HepG2 (cell line): Measurements from ENCODE around the gene COL27A1. TPM values are rescaled to one million over a fixed set of nuclear protein-coding genes. Genes with fewer than 3 reads are reported as not detected.

Experiments
- ATF7-NPFF ChIP-seq: sonication (generic); formaldehyde crosslinking; IDR thresholded peaks from 2 replicates; pipeline ENCODE4 v1.8.1; 2023; ENCODE audit warnings: mild to moderate bottlenecking, low read depth, missing genetic modification reagents, moderate library complexity
- HDAC6 ChIP-seq: fragments of 200-600 bp; sonication (generic); IDR thresholded peaks from 2 replicates; pipeline ENCODE4 v1.7.0; 2017; ENCODE audit warnings: mild to moderate bottlenecking, antibody characterized with exemption, low read length, low read depth
- HNRNPH1 ChIP-seq: fragments of 200-400 bp; formaldehyde crosslinking; optimal IDR thresholded peaks from 2 replicates; pipeline ENCODE3; 2017; ENCODE audit warnings: mild to moderate bottlenecking, low read depth, low read length
- NAIF1 ChIP-seq: sonication (generic); formaldehyde crosslinking; IDR thresholded peaks from 2 replicates; pipeline ENCODE4 v1.5.0; 2020; ENCODE audit warnings: mild to moderate bottlenecking, missing genetic modification reagents, borderline replicate concordance
- SRSF9 ChIP-seq: fragments of 200-400 bp; formaldehyde crosslinking; IDR thresholded peaks from 2 replicates; pipeline ENCODE4 v1.6.1; 2018; ENCODE audit warnings: borderline replicate concordance, mild to moderate bottlenecking, low read depth, low read length; ENCODE audit not compliant: insufficient read depth, poor library complexity, severe bottlenecking
- ZFP90 ChIP-seq: sonication (generic); formaldehyde crosslinking; IDR thresholded peaks from 2 replicates; pipeline ENCODE4 v1.8.0; 2022; ENCODE audit warnings: missing genetic modification reagents, mild to moderate bottlenecking, inconsistent platforms, borderline replicate concordance
- ZNF20 ChIP-seq: sonication (generic); formaldehyde crosslinking; IDR thresholded peaks from 2 replicates; pipeline ENCODE4 v1.4.0; 2020; ENCODE audit warnings: mild to moderate bottlenecking, moderate library complexity, missing genetic modification reagents
- ZNF335 ChIP-seq: sonication (generic); formaldehyde crosslinking; IDR thresholded peaks from 2 replicates; pipeline ENCODE4 v1.4.0; 2020; ENCODE audit warnings: missing genetic modification reagents
- ZNF382 ChIP-seq: sonication (generic); formaldehyde crosslinking; IDR thresholded peaks from 2 replicates; pipeline ENCODE4 v1.5.0; 2020; ENCODE audit warnings: missing genetic modification reagents, mild to moderate bottlenecking, borderline replicate concordance
- ZNF430 ChIP-seq: sonication (generic); formaldehyde crosslinking; IDR thresholded peaks from 2 replicates; pipeline ENCODE4 v1.9.0; 2021; ENCODE audit warnings: mild to moderate bottlenecking, missing genetic modification reagents
- ZNF572 ChIP-seq: sonication (generic); formaldehyde crosslinking; IDR thresholded peaks from 2 replicates; pipeline ENCODE4 v1.5.1; 2020; ENCODE audit warnings: mild to moderate bottlenecking, missing genetic modification reagents
- ZNF678 ChIP-seq: sonication (generic); formaldehyde crosslinking; IDR thresholded peaks from 2 replicates; pipeline ENCODE4 v1.4.0; 2020; ENCODE audit warnings: mild to moderate bottlenecking, missing genetic modification reagents
- ZNF776 ChIP-seq: sonication (generic); formaldehyde crosslinking; IDR thresholded peaks from 2 replicates; pipeline ENCODE4 v1.4.0; 2020; ENCODE audit warnings: mild to moderate bottlenecking, missing genetic modification reagents
- polyA plus RNA-seq, 8 experiments: library from polyadenylated mRNA; depleted of rRNA in 3 of 8; stranded (reverse) in 7 of 8; unstranded in 1 of 8; fragments of >200 nt; fragmentation: Illumina TruSeq in 4 of 8; extraction: Trizol in 4 of 8; gene quantifications; 2 replicates each; pipeline versions ENCODE4 v1.2.1 to v1.2.3, GENCODE V29; 2011 to 2016; ENCODE audit warnings: low read depth in 4 of 8, missing spikeins in 1 of 8, mixed read lengths in 1 of 8; ENCODE audit not compliant: insufficient read depth in 1 of 8
- total RNA-seq, 5 experiments: library from RNA; depleted of rRNA; stranded (reverse); fragments of >200 nt; fragmentation: Illumina TruSeq; extraction: Trizol; gene quantifications; 2 replicates each; pipeline ENCODE4 v1.2.3, GENCODE V29; 2016; ENCODE audit warnings: low read depth in 1 of 5
- TF ChIP-seq, protein P1 (sequence below): sonication (generic); formaldehyde crosslinking; IDR thresholded peaks from 2 replicates; pipeline ENCODE4 v1.4.0; 2020; ENCODE audit warnings: mild to moderate bottlenecking, missing genetic modification reagents
- TF ChIP-seq, protein P2 (sequence below): sonication (generic); formaldehyde crosslinking; IDR thresholded peaks from 2 replicates; pipeline ENCODE4 v1.4.0; 2020; ENCODE audit warnings: missing genetic modification reagents
- TF ChIP-seq, protein P3 (sequence below): IDR thresholded peaks from 2 replicates; pipeline ENCODE4 v1.6.1; 2012; ENCODE audit warnings: inconsistent platforms
- TF ChIP-seq, protein P4 (sequence below): sonication (generic); formaldehyde crosslinking; IDR thresholded peaks from 2 replicates; pipeline ENCODE4 v1.5.0; 2020; ENCODE audit warnings: mild to moderate bottlenecking, missing genetic modification reagents, borderline replicate concordance
- TF ChIP-seq, protein P5 (sequence below): sonication (generic); formaldehyde crosslinking; IDR thresholded peaks from 2 replicates; pipeline ENCODE4 v1.4.0; 2020; ENCODE audit warnings: missing genetic modification reagents; ENCODE audit errors: not compliant biosample characterization

Gene COL27A1
- total and polyA plus RNA-seq, 2 of the 13 experiments (the other 11 are each of a cell fraction or from before 2014, with no cell fraction given), result 71.3 to 89.1 TPM

DNA sequence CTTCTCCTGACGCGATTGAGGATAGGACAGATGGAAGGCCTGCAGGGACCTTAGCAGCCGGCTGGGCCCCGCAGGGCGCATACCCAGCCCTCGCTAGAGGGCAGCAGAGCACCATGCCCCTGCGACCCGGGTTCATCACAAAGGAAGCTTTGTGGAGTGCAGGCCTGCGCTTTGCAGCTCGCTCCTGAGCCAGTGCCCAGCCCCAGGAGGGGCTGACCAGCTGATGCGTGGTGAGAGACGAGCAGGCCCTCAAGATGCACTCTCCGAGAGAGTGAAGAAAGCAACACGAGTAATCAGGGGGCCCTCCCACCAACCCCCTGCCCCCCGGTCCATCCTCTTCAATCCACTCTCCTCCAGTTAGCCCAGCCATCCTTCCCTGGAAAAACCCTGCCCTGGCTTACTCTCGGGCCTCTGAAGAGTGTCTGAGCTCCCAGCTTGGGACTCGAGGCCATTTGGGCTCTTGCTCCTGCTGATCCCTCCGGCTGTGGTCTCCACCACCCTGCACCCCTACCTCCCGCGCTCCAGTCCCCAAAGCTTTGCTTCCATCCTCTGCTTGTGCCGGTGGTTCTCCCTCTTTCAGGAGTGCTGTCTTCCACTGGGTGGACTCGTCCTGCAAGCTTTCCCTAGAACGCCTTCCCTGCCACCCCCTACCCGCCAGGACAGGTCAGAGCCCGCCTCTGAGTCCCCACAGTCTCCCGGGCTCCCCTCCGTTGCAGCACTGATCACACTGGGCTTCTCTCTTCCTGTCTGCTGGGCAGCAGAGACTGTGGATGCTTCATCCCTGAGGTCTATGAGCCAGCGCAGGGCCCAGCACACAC, 47.1 kb upstream of the COL27A1 start (continued):
- TF ChIP-seq, protein P1, sequence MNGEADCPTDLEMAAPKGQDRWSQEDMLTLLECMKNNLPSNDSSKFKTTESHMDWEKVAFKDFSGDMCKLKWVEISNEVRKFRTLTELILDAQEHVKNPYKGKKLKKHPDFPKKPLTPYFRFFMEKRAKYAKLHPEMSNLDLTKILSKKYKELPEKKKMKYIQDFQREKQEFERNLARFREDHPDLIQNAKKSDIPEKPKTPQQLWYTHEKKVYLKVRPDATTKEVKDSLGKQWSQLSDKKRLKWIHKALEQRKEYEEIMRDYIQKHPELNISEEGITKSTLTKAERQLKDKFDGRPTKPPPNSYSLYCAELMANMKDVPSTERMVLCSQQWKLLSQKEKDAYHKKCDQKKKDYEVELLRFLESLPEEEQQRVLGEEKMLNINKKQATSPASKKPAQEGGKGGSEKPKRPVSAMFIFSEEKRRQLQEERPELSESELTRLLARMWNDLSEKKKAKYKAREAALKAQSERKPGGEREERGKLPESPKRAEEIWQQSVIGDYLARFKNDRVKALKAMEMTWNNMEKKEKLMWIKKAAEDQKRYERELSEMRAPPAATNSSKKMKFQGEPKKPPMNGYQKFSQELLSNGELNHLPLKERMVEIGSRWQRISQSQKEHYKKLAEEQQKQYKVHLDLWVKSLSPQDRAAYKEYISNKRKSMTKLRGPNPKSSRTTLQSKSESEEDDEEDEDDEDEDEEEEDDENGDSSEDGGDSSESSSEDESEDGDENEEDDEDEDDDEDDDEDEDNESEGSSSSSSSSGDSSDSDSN (CRISPR knock-in tag), result peak; percentile 59
- TF ChIP-seq ZNF776 (CRISPR knock-in tag) (no peak), ZNF20 (no peak), ZNF382 (CRISPR knock-in tag) (no peak), ZNF678 (CRISPR knock-in tag) (no peak), ZNF572 (CRISPR knock-in tag) (peak; percentile 24; the same call in 1 of the 2 replicates), ATF7-NPFF (CRISPR knock-in tag) (peak; percentile 45; the same call in 1 of the 2 replicates), HDAC6 (no peak), SRSF9 (no peak), ZNF430 (CRISPR knock-in tag) (no peak), HNRNPH1 (no peak), NAIF1 (CRISPR knock-in tag) (no peak), ZFP90 (CRISPR knock-in tag) (peak; percentile 81; the same call in 1 of the 2 replicates), ZNF335 (CRISPR knock-in tag) (no peak)
- TF ChIP-seq, protein P2, sequence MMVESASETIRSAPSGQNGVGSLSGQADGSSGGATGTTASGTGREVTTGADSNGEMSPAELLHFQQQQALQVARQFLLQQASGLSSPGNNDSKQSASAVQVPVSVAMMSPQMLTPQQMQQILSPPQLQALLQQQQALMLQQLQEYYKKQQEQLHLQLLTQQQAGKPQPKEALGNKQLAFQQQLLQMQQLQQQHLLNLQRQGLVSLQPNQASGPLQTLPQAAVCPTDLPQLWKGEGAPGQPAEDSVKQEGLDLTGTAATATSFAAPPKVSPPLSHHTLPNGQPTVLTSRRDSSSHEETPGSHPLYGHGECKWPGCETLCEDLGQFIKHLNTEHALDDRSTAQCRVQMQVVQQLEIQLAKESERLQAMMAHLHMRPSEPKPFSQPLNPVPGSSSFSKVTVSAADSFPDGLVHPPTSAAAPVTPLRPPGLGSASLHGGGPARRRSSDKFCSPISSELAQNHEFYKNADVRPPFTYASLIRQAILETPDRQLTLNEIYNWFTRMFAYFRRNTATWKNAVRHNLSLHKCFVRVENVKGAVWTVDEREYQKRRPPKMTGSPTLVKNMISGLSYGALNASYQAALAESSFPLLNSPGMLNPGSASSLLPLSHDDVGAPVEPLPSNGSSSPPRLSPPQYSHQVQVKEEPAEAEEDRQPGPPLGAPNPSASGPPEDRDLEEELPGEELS (CRISPR knock-in tag), result peak; percentile 66; the same call in 1 of the 2 replicates
- TF ChIP-seq, protein P3, sequence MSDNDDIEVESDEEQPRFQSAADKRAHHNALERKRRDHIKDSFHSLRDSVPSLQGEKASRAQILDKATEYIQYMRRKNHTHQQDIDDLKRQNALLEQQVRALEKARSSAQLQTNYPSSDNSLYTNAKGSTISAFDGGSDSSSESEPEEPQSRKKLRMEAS, result peak; percentile 61; the same call in 1 of the 2 replicates
- TF ChIP-seq, protein P4, sequence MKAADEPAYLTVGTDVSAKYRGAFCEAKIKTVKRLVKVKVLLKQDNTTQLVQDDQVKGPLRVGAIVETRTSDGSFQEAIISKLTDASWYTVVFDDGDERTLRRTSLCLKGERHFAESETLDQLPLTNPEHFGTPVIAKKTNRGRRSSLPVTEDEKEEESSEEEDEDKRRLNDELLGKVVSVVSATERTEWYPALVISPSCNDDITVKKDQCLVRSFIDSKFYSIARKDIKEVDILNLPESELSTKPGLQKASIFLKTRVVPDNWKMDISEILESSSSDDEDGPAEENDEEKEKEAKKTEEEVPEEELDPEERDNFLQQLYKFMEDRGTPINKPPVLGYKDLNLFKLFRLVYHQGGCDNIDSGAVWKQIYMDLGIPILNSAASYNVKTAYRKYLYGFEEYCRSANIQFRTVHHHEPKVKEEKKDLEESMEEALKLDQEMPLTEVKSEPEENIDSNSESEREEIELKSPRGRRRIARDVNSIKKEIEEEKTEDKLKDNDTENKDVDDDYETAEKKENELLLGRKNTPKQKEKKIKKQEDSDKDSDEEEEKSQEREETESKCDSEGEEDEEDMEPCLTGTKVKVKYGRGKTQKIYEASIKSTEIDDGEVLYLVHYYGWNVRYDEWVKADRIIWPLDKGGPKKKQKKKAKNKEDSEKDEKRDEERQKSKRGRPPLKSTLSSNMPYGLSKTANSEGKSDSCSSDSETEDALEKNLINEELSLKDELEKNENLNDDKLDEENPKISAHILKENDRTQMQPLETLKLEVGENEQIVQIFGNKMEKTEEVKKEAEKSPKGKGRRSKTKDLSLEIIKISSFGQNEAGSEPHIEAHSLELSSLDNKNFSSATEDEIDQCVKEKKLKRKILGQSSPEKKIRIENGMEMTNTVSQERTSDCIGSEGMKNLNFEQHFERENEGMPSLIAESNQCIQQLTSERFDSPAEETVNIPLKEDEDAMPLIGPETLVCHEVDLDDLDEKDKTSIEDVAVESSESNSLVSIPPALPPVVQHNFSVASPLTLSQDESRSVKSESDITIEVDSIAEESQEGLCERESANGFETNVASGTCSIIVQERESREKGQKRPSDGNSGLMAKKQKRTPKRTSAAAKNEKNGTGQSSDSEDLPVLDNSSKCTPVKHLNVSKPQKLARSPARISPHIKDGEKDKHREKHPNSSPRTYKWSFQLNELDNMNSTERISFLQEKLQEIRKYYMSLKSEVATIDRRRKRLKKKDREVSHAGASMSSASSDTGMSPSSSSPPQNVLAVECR (CRISPR knock-in tag), result peak; percentile 54; the same call in 1 of the 2 replicates
- TF ChIP-seq, protein P5, sequence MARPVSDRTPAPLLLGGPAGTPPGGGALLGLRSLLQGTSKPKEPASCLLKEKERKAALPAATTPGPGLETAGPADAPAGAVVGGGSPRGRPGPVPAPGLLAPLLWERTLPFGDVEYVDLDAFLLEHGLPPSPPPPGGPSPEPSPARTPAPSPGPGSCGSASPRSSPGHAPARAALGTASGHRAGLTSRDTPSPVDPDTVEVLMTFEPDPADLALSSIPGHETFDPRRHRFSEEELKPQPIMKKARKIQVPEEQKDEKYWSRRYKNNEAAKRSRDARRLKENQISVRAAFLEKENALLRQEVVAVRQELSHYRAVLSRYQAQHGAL (CRISPR knock-in tag), result no peak
